GM19455 (cell line): ENCODE data around the gene TFEB.

Source experiments
- ATAC-seq: cut with Tn5 transposase; IDR thresholded peaks from one replicate; pipeline ENCODE4 v1.9.1; 2021; ENCODE audit not compliant: unreplicated experiment

The TFEB gene

GRCh38 chr6:41677124-41677921, 58.1 kb downstream of the TFEB start:
- no peak for ATAC-seq

DNA sequence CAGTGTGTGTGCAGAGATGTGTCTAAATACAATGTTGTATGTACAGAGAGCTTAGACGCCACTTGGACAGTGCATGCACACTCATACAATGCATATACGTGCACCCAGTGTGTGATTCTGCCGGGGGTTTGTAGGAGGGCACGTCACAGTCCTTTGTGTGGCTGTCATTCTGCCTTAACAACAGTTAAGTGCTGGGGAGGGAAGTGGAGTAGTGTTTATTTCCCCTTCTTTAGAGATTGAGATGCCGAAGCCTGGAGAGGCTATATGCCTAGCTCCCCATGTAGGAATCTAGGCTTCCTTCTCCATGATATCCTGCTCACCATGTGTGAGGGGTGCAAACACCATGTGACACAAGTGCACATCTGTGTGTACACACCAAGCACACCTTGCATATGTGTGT, 59.0 kb downstream of the TFEB start:
- no peak for ATAC-seq

DNA sequence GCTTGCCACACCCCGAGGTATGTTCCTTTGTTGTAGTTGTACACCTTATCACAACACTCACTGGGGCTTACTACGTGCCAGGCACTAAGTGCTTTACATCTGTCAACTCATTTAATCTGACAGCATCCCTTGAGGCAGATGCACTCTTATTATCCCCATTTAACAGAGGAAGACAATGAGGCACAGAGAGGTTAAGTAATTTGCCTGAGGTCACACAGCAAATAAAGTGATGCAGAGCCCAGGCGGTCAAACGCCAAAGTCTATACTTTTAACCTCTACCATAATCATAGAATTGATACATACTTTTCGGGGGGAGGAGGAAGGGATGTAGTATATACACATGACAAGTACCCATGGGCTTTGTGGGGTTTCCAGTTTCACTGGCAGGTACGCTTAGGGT, 59.4 kb downstream of the TFEB start:
- no peak for ATAC-seq

GRCh38 chr6:41675176-41675775, 60.1 kb downstream of the TFEB start:
- ATAC-seq, result no peak

- no peak for ATAC-seq
Measured at GRCh38 chr6:41674231-41675000, 61.0 kb downstream of the TFEB start.

GRCh38 chr6:41673704-41674000, 61.8 kb downstream of the TFEB start:
- ATAC-seq, result no peak

DNA sequence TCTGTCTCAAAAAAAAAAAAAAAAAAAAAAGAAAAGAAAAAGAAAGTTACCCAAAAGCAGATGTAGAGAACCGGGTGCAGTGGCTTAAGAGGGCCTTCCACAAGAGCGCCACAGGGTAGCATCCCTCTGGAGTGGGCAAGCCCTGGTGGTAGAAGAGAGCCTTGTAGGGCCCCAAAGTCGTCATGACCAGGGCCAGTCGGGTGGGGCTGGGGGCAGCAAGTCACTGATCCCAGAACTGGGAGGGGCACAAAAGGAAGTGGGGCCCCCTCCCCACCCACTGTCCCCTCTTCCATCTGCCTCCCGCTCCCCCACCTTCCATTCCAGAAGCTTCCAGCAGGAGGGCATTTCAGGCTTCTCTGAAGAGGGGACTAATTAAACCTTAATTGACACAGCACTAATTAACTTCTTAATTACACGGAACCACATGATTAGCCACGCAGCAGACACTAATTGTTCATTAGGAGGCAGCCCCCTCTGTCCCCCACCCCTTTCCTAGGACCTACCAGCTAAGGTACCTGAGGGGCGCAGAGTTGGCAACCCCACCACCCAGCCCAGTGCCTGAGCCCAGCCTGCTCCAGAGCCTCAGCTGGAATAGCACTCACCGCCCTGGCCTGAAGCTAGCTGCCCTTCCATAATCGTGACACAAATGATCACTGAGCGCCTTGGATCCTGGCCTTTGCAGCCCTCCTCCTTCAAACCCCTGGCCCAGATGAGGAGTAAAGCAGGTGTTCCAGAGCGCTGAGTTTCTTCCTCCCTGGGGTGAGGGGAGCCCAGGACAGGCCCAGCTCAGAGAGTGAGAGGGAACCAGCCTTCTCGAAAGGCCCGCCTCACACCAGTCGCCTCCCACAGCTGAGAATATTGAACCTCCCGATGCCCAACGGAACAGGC, 62.3 kb downstream of the TFEB start:
- ATAC-seq, result no peak

- no peak for ATAC-seq
Measured at GRCh38 chr6:41672016-41672415, 63.4 kb downstream of the TFEB start.

- ATAC-seq, result no peak
Measured at GRCh38 chr6:41671376-41671775, 64.0 kb downstream of the TFEB start.

DNA sequence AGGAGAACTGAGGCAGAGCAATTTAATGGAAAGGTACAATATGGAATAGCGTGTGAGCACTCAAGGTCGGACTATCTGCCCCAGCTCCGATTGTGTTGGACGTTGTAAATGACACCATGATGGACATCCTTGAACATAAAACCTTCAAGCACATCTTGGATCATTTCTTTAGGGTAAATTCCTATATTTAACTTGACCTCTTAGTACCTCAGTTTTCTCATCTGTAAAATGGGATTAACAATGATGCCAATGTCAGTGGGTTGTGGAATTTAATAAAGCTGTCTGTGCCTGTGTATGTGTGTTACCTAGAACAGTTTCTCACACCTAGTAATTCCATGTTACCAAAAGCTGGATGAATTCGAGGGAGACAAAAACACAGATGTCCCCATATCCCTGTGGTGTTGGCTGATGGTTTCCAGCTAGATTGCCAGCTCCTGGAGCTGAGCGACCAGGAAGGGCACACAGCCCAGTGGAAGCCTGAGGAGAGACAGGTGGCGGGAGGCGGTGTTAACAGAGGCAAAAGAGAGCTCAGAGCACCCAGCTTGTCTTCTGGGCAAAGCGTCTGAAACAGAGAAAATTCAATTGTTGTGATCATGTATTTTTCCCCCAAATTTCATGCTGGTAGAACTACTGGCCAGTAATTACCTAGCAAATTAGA, 64.6 kb downstream of the TFEB start:
- no peak for ATAC-seq

GRCh38 chr6:41668968-41669367, 66.4 kb downstream of the TFEB start:
- ATAC-seq, result no peak

DNA sequence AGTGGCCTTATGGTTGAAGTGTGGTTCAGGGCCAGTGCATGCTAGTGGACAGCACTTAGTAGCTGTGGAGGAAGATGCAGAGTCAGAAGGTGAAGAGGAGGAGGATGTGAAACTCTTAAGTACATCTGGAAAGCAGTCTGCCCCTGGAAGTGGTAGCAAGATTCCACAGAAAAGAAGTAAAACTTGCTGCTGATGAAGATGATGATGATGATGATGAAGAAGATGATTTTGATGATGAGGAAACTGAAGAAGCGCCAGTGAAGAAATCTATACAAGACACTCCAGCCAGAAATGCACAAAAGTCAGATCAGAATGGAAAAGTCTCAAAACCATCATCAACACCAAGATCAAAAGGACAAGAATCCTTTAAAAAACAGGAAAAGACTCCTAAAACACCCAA, 68.2 kb downstream of the TFEB start:
- ATAC-seq, result no peak

DNA sequence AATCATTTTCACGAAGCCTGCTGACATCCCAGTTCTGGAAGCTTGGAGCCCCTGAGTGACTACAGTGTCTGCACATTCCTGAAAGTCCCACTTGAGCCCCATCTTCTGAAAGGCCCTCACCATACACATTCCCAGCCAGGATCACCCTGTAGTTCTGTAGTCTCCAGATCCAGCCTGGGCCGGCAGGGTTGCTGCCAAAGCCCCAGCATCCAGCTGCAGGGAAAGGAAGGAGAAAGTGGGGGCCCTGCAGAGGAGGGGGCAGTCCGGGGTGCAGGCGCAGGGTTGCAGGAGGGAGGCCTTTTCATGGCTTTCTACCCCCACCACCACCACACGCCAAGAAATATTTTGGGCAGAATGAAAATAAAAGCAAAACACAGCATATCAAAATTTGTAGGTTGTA, 71.1 kb downstream of the TFEB start:
- no peak for ATAC-seq

- ATAC-seq, result no peak
Measured at GRCh38 chr6:41663568-41663967, 71.8 kb downstream of the TFEB start.

DNA sequence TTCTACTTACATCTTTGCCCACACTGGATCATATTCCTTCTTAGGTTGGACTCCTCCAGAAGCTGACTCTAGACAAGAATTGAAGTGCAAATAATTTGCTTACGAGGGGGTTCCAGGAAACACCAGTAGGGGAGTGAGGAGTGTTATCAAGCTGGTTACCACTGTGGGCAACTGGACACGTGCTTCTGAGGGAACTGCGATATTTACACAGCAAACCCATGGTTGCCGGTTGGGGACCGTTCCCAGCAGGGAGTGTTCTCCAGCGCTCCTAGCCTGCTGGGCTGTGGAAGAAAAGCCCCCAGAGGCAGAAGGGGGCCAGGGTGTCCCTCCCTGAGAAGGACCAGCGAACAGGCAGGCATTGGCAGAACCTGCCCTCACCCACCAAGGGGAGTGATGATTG, 75.5 kb downstream of the TFEB start:
- ATAC-seq, result no peak

DNA sequence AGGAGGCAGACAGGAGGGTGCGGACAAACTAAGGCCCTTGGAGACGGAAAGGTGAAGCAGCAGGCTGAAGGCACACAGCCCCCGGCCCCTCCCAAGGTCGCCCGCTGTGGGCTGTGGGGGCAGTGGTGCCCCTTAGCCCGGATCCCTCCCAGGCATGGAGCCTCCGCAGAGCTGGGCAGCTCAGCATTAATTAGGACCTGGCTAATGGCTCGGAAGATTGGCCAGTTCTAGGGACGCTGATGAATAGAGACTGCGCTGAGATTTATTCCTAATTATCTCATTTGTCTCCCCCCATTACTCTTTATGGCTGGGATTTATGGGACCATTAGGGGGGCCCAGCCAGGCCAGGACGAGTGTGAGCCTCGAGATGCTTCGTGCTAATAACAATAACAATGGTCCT, 76.8 kb downstream of the TFEB start:
- no peak for ATAC-seq

- ATAC-seq, result no peak
Measured at GRCh38 chr6:41657131-41658094, 78.0 kb downstream of the TFEB start.

GRCh38 chr6:41656002-41656691, 79.3 kb downstream of the TFEB start:
- no peak for ATAC-seq

- ATAC-seq, result no peak
Measured at GRCh38 chr6:41655646-41656001, 79.8 kb downstream of the TFEB start.
